Fibroblast of pulmonary artery (primary cell): ENCODE results near the gene PSD2.

ENCODE experiments used
- DNase-seq: peaks from one replicate; pipeline ENCODE4 v3.0.0-alpha.2; 2010; ENCODE audit warnings: low read depth
- H3K4me3 ChIP-seq: replicated peaks from 2 replicates; pipeline ENCODE4 v1.5.1; 2011; ENCODE audit warnings: low read depth, mild to moderate bottlenecking, control low read depth, low read length, moderate library complexity
- CTCF ChIP-seq: IDR thresholded peaks from 2 replicates; pipeline ENCODE4 v1.5.1; 2011; ENCODE audit warnings: mild to moderate bottlenecking, control low read depth, low read length, inconsistent platforms; ENCODE audit errors: missing control alignments

The PSD2 gene

GRCh38 chr5:139856714-139857113 lies 61.1 kb downstream of the PSD2 start:
- DNase-seq = no peak
- no peak overlapping the region for H3K4me3 ChIP-seq
- TF ChIP-seq CTCF = no peak

- no peak for TF ChIP-seq CTCF
- no peak for DNase-seq
- no peak overlapping the region for H3K4me3 ChIP-seq
Observed at GRCh38 chr5:139859013-139859412, 63.4 kb downstream of the PSD2 start.

- no peak for TF ChIP-seq CTCF
Observed at GRCh38 chr5:139861021-139861888, 65.6 kb downstream of the PSD2 start.

GRCh38 chr5:139861889-139862207 lies 66.2 kb downstream of the PSD2 start:
- no peak for TF ChIP-seq CTCF
- no peak for DNase-seq
- H3K4me3 ChIP-seq = no peak overlapping the region

More at GRCh38 chr5:139861021-139861888, 65.6 kb downstream of the PSD2 start:
- no peak for DNase-seq
- H3K4me3 ChIP-seq = no peak overlapping the region

GRCh38 chr5:139862313-139862712 lies 66.7 kb downstream of the PSD2 start:
- no peak for TF ChIP-seq CTCF
- H3K4me3 ChIP-seq = no peak overlapping the region
- peak; percentile 27 for DNase-seq

- no peak for DNase-seq
- H3K4me3 ChIP-seq = no peak overlapping the region
- no peak for TF ChIP-seq CTCF
Observed at GRCh38 chr5:139862803-139863202, 67.2 kb downstream of the PSD2 start.

- no peak overlapping the region for H3K4me3 ChIP-seq
- no peak for TF ChIP-seq CTCF
- no peak for DNase-seq
Observed at GRCh38 chr5:139863361-139863760, 67.8 kb downstream of the PSD2 start.
